T1000 (cell line): Measurements from ENCODE around the gene PHETA1.

Experiments
- DNase-seq: peaks from one replicate; lab custom pipeline; 2025; ENCODE audit warnings: mixed read lengths; lab: John Stamatoyannopoulos, UW

The PHETA1 gene

DNA sequence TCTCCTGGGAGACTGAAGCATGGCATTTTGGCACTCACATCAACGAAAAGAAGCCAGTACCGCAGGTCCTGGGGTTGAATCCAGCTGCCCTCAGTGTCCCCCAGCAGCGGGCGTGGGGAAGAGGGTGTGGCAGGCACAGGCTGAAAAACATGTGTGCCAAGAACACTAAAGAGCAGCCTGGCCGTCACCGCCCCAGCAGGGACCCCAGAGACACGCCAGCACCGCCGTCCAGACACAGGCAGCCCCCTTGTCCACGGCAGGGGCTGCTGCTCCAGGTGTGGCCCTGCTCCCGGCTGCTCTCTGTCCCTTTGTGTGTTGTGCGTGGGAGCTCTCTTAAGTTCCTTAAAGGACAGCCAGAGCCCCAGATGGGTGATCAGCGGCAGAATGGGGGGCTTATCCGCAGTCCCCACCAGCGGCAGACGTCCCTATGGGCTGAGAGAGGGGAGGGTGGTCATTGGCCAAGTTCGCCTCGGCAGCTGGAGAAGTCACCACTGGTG lies 556 bp downstream of the PHETA1 start:
- DNase-seq: no peak

DNA sequence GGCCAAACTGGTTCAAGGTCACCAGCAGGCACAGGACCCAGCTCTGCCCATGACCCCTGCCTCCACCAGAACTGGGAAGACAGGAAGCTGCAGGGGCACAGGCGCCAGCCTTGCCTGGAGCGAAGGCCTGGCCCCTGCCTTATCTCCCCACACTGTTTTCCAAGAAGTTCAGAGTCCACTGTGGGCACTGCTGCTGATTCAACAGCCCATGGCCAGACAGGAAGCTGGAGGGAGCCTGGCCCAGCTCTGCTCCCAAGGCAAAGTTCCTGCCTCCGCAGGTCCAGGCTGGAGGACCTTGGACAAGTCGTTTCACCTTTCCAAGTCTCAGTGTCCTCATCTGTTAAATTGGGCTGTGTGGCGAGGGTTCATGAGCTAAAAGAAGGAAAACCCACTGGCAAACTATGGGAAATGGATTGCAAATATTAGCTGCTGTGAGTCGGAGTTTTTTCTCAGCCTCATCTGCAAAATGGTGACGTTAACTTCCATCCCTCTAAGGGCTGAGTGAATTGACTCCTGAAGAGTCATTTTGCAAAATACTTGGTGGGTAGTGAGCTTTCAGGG lies 1.2 kb downstream of the PHETA1 start:
- DNase-seq: no peak

DNA sequence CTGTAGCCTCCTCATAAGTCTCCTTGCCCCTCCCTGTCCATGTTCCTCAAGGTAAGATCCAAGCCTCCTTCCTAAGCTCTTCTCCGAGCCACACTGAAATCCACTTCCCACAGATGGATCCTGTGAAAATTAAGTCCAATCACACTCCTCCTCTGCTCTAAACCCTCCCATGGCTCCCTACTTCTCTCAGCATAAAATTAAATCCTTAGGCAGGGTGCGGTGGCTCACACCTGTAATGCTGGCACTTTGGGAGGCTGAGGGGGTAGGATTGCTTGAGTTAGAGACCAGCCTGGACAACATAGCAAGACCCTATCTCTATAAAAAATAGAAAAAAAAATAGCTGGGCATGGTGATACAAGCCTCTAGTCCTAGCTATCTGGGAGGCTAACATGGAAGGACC lies 2.3 kb downstream of the PHETA1 start:
- DNase-seq: no peak

DNA sequence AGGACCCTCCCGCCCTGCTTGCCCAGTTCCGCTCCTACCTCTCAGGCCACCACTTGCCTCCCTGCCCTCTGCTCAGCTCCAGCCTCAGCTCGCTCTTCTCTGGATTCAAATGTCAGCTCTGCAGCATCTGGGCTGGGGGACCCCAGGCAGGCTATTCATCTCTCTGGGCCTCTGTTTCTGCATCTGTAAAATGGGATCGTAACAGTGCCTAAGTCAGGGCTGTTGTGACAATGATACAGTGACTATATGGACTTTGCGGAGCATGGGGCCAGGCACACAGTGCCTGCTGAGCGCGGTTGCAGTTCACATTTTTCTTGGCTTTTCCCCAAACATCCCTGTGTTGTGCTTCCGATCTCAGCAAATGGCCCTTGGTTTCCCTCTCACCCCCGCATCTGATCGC lies 2.8 kb downstream of the PHETA1 start:
- DNase-seq: no peak

DNA sequence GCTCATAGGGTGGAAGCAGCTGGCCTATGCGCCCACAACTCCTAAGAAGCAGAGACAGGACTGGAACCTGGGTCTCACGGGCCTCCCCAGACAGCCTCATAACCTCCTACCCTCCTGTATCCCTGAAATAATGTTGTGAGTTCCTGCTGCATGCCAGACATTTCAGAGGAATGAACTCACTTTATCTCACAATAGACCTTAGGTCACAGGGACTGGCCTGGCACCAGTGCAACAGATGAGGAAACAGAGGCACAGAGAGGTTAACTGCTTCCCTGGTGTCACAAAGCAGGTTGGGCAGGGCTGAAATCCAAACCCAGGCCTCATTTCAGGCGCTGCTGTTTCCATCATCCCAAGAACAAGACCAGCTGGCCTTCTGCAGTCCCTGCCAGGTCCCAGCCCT lies 5.3 kb downstream of the PHETA1 start:
- no peak for DNase-seq

DNA sequence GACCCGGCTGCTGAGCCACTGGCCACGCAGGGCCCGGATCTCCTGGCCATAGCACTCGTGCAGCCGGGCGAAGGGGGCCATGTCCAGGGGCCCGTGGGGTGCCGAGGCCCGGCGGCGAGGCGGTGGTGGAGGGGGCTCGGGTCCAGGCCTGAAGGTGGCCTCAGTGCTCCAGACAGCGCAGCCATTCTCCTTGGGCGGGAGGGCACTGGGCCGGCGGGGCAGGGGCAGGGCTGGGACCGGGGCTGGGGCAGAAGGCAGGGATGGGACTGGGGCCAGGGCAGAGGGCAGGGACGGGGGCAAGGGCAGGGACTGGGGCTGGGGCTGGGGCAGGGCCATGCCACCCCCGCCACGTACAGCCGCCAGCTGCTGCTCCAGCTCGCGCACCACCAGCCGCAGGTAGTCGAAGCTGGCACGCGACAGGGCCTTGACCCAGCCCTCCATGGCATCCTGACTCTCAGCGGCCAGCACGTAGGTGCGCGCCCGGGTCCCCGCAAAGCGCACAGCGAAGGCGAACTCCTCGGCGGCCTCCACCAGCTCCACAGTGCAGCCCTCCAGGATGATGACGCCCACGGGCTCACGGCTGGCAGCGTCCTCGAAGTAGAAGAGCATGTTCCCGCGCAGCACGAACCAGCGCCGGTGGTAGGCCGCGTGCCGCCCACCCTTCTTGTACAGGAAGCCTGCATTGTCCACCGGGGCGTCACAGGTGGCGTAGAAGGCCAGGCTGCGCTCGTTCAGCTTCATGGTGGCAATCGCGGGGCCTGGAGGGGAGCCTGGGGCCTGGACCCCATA lies 6.0 kb downstream of the PHETA1 start:
- DNase-seq: no peak

DNA sequence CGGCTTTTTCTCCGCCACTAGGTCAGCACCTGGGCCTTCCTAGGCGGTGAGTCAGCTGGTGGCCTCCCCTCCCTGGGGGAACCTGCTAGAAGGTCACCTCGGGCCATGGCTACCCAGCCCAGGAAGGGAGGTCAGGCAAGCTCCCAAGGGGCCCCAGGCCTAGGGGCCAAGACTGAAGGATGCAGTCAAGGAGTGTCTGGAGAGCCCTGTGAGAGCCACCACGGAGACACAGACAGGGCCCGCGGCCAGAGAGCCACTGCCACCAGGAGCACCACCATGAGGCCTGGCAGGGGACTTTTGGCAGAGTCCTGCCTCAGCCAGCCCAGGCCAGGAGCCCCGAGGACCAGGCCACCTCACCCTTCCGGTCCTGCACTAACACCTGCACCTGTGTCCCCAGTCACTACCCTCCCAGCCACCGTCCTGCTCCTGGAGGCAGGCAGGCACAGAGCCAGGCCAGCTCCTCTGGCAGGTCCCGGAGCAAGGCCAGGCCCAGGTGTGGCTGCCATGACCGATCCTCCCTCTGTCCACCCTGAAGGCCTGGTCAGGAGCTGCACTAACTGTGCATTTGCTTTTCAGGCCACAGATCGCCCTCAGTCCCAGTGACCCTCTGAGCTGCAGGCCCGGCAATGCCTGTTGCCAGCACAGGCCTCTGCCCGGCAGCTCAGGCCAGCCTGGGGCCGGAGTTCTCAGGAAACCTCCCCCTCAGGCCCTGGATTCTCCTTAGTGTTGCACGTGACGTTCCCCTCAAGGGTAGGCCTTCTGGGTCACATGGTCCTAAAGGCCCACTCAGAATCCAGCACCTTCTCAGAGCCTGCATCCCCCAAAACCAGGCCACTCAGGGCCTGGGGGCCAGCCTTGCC lies 6.9 kb downstream of the PHETA1 start:
- DNase-seq: no peak

DNA sequence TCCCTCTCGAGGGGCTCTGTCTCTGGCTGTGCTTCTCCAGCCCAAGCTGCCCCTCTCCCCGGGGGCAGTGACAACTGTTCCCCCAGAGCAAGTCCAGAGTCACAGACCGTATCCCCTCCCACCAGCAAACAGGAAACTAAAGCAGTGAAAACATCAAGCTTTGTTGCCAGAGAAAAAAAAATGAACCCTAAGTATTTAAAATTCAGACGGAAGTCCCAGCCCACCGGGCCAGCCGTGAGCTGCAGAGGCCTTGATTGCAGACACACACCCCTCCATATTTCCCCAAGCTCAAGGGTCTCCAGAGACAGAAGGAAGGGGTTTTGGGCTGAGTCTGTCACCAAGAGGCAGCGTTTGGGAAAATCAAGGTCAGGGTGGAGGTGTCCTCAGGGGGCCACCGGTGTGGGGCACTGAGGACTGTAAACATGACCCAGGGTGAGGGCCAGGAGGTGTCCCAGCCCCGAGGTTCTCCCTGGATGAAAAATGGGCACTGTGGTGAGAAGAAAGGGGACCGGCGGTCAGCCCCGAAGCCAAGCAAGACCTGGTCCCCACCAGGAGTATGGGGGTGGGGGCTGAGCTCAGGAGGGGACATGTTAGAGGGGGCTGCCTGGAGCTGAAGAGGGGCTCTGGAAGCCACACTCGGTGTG lies 7.7 kb downstream of the PHETA1 start:
- DNase-seq: no peak

DNA sequence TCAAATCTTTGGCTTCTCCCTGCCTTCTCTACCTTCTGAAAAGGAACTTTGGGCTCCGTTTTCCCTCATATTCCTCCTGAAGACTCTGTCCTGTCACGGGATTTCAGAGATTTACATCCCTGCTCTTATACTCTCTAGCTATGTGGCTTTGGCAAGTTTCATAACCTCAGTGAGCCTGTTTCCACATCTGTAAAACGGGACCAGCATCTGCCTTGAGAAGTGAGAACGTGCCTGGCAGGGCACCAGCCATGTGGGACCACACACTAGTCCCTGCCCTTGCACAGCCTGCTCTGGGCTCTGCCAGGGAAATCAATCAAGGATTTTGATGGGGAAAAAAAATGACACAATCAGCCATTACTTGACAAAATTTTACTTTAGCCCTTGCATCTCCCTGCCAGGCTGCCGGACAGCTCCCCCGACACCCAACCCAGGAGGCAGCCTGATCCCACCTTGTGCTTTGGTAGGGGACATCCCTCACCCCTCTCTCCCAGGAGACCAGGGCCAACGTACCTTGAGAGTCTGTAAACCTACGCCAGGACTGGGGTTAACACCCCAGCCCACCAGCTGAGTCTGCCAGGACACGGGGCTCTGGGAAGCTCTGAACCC lies 8.5 kb downstream of the PHETA1 start:
- no peak for DNase-seq

DNA sequence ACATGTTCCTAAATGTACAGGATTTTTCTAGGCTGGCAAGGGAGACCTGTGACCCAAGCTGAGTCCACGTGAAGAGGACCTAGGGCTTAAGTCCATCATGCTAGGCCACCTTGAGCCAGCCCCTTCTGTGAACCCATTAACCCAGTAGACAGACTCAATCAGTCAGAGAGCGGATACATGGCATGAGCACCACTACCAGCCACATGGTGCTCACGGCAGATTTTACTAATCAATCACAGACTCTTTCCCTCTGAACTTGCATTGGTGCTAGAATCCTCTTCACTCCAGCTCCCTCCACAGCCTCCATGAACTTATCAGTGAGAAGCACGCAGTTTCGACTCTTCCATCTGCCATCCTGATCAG lies 9.0 kb downstream of the PHETA1 start:
- DNase-seq: no peak

DNA sequence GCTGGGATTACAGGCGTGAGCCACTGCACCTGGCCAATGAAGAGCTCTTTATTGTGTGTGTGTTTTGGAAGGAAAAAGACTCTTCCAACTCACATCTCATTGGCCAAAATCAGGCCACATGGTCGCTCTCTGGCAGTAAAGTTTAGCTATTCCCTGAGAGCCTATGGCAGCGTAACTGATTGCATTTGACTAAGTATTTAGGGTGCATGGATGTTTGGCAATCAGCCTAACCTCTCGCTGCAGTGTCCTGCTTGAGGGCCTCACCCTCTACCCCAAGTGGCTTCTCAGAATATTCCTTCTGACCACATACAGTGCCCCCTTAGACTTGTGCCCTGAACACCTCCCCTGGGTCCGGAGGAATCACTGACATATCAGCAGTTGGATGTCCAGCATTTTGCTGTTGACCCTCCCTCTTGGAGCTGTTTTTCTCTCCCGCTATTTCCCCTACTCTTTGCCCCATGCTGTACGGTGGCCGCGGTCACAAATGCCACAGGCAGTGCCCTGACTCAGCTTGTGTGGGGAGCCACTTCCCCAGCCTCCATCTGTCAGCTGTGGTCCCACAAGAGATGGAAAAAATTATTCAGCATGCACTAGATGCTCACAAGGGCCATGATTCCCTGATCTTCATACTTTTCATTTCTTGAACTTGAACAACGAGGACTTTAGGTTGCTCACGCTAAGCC lies 9.5 kb downstream of the PHETA1 start:
- no peak for DNase-seq

DNA sequence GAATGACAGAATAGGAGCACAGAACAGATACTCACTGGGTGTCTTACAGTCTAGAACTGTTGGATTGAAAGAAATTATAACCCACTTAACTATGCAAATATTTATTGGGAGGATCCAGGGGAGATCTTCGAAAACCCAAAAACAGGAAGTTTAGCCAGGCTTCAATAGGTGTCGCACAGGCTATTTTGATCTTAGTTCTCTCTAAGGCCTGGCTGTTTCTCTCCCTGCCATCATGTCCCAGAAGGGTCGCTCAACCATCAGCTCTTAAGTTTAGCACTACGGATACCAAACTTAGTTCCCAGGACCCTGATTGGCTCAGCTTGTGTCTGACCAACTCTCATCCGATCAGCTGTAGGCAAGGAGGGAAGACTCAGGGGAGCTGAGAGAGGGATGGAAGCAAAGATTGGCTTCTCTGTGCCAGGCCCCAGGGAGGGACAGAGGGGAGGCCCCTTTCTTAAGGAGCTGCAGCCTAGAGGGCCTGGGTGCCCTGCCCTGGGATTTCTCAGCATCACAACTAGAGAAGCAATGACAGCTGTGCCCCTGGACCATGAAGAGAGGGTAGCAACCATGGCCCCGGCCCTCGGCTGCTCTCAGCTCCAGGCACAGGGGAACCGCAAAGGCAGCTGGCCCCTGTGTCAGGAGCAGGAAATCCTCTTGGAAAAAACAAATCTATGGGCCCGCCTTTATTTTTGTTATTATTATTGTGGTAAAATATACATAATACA lies 13.5 kb downstream of the PHETA1 start:
- DNase-seq: no peak

DNA sequence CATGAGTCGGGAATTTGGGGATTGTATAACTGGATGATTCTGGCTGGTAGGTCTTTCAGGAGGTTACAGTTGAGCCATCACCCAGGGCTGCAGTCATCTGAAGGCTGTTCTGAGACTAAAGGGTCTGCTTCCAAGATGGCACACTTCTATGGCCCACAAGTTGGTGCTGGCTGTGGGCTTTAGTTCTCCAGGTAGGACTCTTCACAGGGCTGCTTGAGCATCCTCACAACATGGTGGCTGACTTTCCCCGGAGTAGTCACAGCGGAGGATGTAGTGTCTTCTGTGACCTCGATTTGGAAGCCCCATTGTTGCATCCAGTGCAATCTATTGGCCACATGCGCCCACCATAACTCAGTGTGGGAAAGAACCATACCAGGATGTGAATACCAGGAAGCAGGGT lies 14.4 kb downstream of the PHETA1 start:
- DNase-seq: no peak

DNA sequence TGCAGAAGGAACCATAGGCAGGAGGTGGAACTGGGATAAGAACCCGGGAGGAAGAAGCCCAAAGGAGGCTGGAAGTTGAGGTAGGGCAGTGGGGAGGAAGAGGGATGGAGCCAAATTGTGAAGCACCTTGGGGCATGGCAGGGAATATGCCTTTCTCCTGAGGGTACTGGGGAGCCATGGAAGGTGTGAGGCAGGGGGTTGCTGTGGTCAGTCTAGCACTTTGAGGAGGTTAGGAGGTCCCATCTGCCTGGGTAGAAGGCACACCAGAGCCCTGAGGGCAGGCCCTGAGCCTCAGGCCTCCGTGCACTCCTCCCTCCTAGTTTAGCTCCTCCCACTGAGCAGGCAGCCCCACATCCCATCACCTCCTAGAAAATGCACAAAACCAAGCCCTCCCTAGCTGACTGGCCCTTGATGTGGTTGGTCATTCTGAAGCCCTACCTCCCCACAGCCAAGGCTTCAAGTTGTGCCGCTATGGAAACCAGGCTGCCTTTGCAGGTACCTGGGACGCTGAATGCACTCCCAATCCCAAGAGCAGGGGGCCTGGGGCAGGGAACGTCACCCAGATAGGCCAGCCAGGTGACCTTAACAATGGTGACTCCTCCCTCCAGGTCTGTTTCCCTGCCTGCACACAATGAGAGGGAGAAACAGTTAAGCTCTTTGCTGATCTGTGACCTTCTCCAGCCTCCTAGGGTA lies 15.1 kb downstream of the PHETA1 start:
- no peak for DNase-seq

DNA sequence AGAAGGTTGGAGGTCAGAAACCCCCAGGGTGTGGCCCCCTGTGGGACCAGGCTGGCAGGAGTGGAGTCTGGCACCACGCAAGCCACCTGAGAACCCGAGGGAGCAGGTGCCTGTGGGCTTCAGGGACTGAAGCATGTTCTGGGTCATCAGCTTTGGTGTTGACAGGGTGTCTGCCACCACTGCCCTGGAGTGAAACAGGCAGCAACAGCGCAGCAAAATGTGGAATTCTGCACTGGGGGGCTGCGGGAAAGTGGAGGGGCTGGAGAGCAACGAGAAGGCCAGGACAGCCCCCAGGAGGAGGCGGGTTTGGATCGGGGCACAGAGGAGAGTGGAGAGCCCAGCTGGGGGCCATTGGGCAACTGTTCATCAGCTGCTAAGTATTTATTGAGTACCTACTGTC lies 15.9 kb downstream of the PHETA1 start:
- no peak for DNase-seq

DNA sequence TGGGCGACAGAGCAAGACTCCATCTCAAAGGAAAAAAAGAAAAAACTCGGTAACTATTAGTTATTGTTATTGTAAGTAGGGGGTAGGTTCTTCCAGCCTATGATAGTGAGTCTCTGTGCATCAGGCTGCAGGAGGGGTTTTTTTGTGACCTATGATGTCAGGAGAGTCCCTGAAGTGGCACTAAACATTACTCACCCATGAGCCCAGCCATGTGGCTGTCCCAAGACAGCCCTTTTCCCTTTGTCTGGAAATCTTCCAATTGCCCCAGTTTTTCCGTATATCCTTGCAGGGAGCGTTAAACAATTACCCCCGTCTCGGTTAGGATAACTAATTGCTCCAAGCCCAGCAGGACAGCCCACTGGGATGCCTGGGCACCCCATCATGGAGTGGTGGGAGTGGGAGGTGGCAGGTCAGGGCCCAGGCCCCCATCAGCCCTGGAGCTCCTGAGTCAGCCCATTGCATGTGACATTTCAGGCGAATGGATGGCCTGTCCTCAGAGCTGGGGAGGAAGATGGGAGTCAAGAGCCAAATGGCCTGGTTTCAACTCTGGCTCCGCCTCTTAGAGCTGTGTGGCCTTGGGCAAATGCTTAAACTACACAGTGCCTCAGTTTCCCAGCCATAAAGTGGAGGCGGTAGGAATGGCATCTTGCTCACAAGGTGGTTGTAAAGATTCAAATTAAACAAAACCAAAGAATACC lies 16.4 kb downstream of the PHETA1 start:
- DNase-seq: no peak

DNA sequence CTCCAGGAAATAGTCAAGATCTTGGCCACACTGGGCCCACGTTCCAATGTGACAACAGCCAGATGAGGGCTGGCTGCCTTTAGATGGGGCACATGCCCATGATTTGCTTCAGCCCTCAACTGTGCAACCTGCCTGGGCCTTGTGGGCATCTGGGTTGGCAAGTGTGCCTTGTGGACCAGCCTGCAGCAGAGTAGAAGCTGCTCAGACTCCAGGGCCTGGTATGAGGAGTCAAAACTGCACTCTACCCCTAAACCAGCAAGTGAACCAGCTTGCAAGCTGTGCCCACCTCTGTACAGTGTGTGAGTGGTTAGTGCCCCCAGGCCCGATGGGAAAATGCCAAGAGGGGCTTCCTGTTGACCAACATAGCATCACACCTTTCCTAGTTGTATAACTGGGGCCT lies 17.9 kb downstream of the PHETA1 start:
- DNase-seq: no peak

DNA sequence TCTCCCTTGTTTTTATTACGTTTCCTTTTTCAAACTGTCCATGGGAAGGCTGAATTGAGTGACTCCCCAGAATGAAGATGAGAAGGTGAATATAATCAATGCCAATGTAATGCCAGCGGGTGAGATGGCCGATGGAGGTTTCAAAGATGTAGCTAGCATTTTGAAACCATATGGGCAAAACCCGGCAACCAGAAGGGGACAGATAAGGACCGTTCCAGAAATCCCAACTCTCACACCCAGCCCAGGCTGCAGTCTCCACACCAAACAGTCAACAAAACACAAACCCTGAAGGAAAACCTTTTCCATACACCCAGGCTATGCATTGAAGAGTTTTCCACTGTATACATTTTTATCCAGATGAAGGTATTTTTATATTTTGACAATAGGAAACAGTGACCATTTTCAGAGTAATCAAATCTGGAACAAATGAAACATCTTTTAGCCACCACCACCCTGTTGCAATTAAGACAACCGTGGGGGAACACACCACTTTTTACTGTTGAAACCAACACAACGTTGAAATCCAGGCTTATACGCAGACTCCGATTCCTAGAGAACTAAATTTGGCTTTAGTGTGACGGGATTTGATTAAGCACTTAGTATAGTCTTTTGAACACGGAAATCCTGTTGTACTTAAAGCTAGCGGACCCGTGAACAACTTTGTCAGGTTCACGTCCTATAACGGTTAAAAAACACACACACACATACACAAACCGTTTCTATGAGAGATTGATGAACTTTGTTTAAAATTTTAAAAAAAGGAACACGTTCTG lies 19.0 kb downstream of the PHETA1 start:
- DNase-seq: no peak
